Endothelial cell of umbilical vein (primary cell): ENCODE results near the gene BRWD1. TPM values are rescaled to one million over a fixed set of nuclear protein-coding genes. Genes with fewer than 3 reads are reported as not detected.

Experiments used
- BruUV-seq: library from RNA; stranded (reverse); fragments of 400-500 nt; replicated peaks from 2 replicates; lab custom pipeline; 2021; lab: Mats Ljungman, UMichigan
- CTCF ChIA-PET: fragments of 300-600, 350-600 bp; sonication (Branson Sonifier 250); formaldehyde crosslinking; loops from one replicate; lab custom pipeline; 2021; ENCODE audit warnings: antibody characterized with exemption, inconsistent platforms; lab: Charles Lee
- POLR2A ChIA-PET: fragments of 300-600, 350-600 bp; sonication (Branson Sonifier 250); formaldehyde crosslinking; loops from one replicate; lab custom pipeline; 2021; ENCODE audit warnings: antibody characterized with exemption, inconsistent platforms; lab: Charles Lee
- DNase-seq: peaks from one replicate; pipeline ENCODE4 v3.0.0-alpha.2; 2011; ENCODE audit warnings: low read depth, low spot score
- FAIRE-seq: peaks from 2 replicates; lab custom pipeline; 2011; peaks lifted over from hg19 to GRCh38; lab: Jason Lieb, UNC
- H2AFZ ChIP-seq: 2 replicates; pipeline ENCODE4 v1.6.0; 2012; ENCODE audit warnings: low read depth, low read length, control low read depth, inconsistent platforms
- H3K27ac ChIP-seq: 2 replicates; pipeline ENCODE4 v1.5.1; 2011; ENCODE audit warnings: low read depth, mild to moderate bottlenecking, control low read depth, low read length, moderate library complexity; ENCODE audit not compliant: insufficient read depth
- H3K27me3 ChIP-seq, 2 experiments: 2 replicates each; pipeline versions ENCODE4 v1.6.0 to v1.6.1; 2011; ENCODE audit warnings: low read length in 2 of 2, mixed read lengths in 1 of 2; ENCODE audit not compliant: control insufficient read depth in 2 of 2, insufficient read depth in 2 of 2
- H3K36me3 ChIP-seq, 2 experiments: 2 replicates in 1 of 2; 3 replicates in 1 of 2; pipeline ENCODE4 v1.5.1; 2011; ENCODE audit warnings: low read length in 2 of 2, mild to moderate bottlenecking in 1 of 2, moderate library complexity in 1 of 2; ENCODE audit not compliant: control insufficient read depth in 2 of 2, insufficient read depth in 2 of 2; ENCODE audit errors: extremely low read depth in 1 of 2
- H3K4me1 ChIP-seq: 3 replicates; pipeline ENCODE4 v1.5.1; 2011; ENCODE audit warnings: mild to moderate bottlenecking, low read length; ENCODE audit not compliant: control insufficient read depth, insufficient read depth; ENCODE audit errors: extremely low read depth
- H3K4me2 ChIP-seq: 2 replicates; pipeline ENCODE4 v1.6.1; 2011; ENCODE audit warnings: low read length, control low read depth, mixed read lengths; ENCODE audit not compliant: insufficient read depth
- H3K4me3 ChIP-seq, 3 experiments: fragments of 200-600 bp in 1 of 3; sonication (generic), shearing (Covaris generic) in 1 of 3; replicated peaks in 1 of 3; 2 replicates each; pipeline ENCODE4 v1.5.1; 2011 to 2016; ENCODE audit warnings: control low read depth in 3 of 3, low read length in 3 of 3, mild to moderate bottlenecking in 2 of 3, inconsistent platforms in 1 of 3, low read depth in 1 of 3, moderate library complexity in 1 of 3; ENCODE audit not compliant: insufficient read depth in 1 of 3
- H3K79me2 ChIP-seq: 2 replicates; pipeline ENCODE4 v1.6.0; 2012; ENCODE audit warnings: low read length, inconsistent platforms; ENCODE audit not compliant: control insufficient read depth, insufficient read depth
- H3K9ac ChIP-seq: replicated peaks from 2 replicates; pipeline ENCODE3; 2011; ENCODE audit warnings: low read length, control low read depth; ENCODE audit not compliant: insufficient read depth; ENCODE audit errors: extremely low read depth
- H3K9me1 ChIP-seq: replicated peaks from 3 replicates; pipeline ENCODE4 v1.6.0; 2011; ENCODE audit warnings: mild to moderate bottlenecking, low read length; ENCODE audit not compliant: control insufficient read depth, insufficient read depth; ENCODE audit errors: extremely low read depth
- H3K9me3 ChIP-seq: replicated peaks from 2 replicates; pipeline ENCODE4 v1.5.1; 2012; ENCODE audit warnings: low read length, inconsistent platforms; ENCODE audit not compliant: control insufficient read depth, insufficient read depth
- H4K20me1 ChIP-seq: replicated peaks from 2 replicates; pipeline ENCODE3; 2011; ENCODE audit warnings: mild to moderate bottlenecking, low read length; ENCODE audit not compliant: control insufficient read depth, insufficient read depth; ENCODE audit errors: extremely low read depth
- CTCF ChIP-seq, 2 donors: IDR thresholded peaks; 1 replicate in 1 of 2; 2 replicates in 1 of 2; pipeline ENCODE4 v1.5.1; 2011; ENCODE audit warnings: low read length in 2 of 2, mild to moderate bottlenecking in 2 of 2, moderate library complexity in 2 of 2, control low read depth in 1 of 2, inconsistent platforms in 1 of 2, low read depth in 1 of 2; ENCODE audit not compliant: insufficient read depth in 1 of 2; ENCODE audit errors: extremely low read depth in 1 of 2
- EZH2 ChIP-seq: IDR thresholded peaks from 2 replicates; pipeline ENCODE4 v1.6.1; 2012; ENCODE audit warnings: borderline replicate concordance, low read depth, mild to moderate bottlenecking, moderate library complexity, low read length, inconsistent platforms; ENCODE audit not compliant: severe bottlenecking
- FOS ChIP-seq: IDR thresholded peaks from 2 replicates; pipeline ENCODE4 v1.6.1; 2011; ENCODE audit warnings: mild to moderate bottlenecking, low read length, moderate library complexity, borderline replicate concordance; ENCODE audit not compliant: insufficient read depth
- GATA2 ChIP-seq: IDR thresholded peaks from 2 replicates; pipeline ENCODE4 v1.7.0; 2011; ENCODE audit warnings: low read depth, mild to moderate bottlenecking, moderate library complexity, mixed read lengths, low read length; ENCODE audit not compliant: insufficient read length, insufficient read depth
- JUN ChIP-seq: IDR thresholded peaks from 2 replicates; pipeline ENCODE4 v1.6.1; 2011; ENCODE audit warnings: borderline replicate concordance, low read depth; ENCODE audit not compliant: insufficient read length, insufficient read depth
- MAX ChIP-seq: IDR thresholded peaks from 2 replicates; pipeline ENCODE4 v1.6.1; 2011; ENCODE audit not compliant: insufficient read depth, insufficient read length
- MYC ChIP-seq: IDR thresholded peaks from one replicate; pipeline ENCODE4 v1.6.1; 2011; ENCODE audit warnings: mild to moderate bottlenecking, low read depth, low read length
- POLR2A ChIP-seq: IDR thresholded peaks from 2 replicates; pipeline ENCODE4 v1.6.1; 2012; ENCODE audit warnings: low read depth, mild to moderate bottlenecking, control low read depth, low read length
- POLR2AphosphoS5 ChIP-seq: IDR thresholded peaks from 2 replicates; pipeline ENCODE4 v1.6.1; 2012; ENCODE audit warnings: low read depth, mild to moderate bottlenecking, control low read depth, low read length, moderate library complexity; ENCODE audit not compliant: insufficient read depth
- dilution Hi-C: fragments of 300-500 bp; cut with MboI; formaldehyde crosslinking; loops from one replicate; pipeline ENCODE4 v1.15.0; 2019; ENCODE audit warnings: low sequenced_read_pairs; ENCODE audit not compliant: extremely low pct_ligation_motif_present
- intact Hi-C: fragments of 100-400 bp; cut with micrococcal nuclease; formaldehyde crosslinking; loops from one replicate; pipeline ENCODE4 v1.10.0; 2022
- polyA plus RNA-seq, 4 experiments: library from polyadenylated mRNA; depleted of rRNA in 3 of 4; stranded (reverse) in 3 of 4; unstranded in 1 of 4; fragments of >200 nt; gene quantifications; 2 replicates each; pipeline versions ENCODE4 v1.2.1 to v1.2.3, GENCODE V29; 2011 to 2012; ENCODE audit warnings: missing spikeins in 1 of 4
- total RNA-seq: library from RNA; stranded (reverse); gene quantifications from 2 replicates; pipeline ENCODE4 v1.2.3, GENCODE V29; 2021

Gene BRWD1
- total and polyA plus RNA-seq, 2 donors (not counting 3 experiments of a cell fraction or from before 2014, with no cell fraction given), result 6.1 to 33.2 TPM

- H2AFZ ChIP-seq, result no peak overlapping the region
- no peaks in the 10 kb centered on the region for H4K20me1 ChIP-seq
- no peaks in the 10 kb centered on the region for H3K9me3 ChIP-seq
- H3K4me3 ChIP-seq, result no peak overlapping the region
- dilution Hi-C loops (no loop called here), intact Hi-C loops (no loop called here)
- no peaks in the 10 kb centered on the region for H3K4me1 ChIP-seq
- no peak overlapping the region for H3K4me2 ChIP-seq
- BruUV-seq, result no TSS peak
- H3K36me3 ChIP-seq, result peaks cover 4 to 6% of the 10 kb centered on the region in 2 experiments
- POLR2A ChIA-PET, result no interaction called here
- H3K9ac ChIP-seq, result no peak overlapping the region
- no peaks in the 10 kb centered on the region for H3K79me2 ChIP-seq
- H3K27ac ChIP-seq, result no peak overlapping the region
- no peaks in the 10 kb centered on the region for H3K27me3 ChIP-seq
- FAIRE-seq (no peak), DNase-seq (no peak)
- CTCF ChIA-PET, result no interaction called here
- no peak for TF ChIP-seq EZH2
- TF ChIP-seq FOS, result no peak
- no peak for TF ChIP-seq MAX
- TF ChIP-seq POLR2A, result no peak
- TF ChIP-seq POLR2AphosphoS5, result no peak
- TF ChIP-seq JUN, result no peak
- no peaks in the 10 kb centered on the region for H3K9me1 ChIP-seq
These were observed 91.4 kb downstream of the BRWD1 start for GRCh38 chr21:39221997-39222486.

- BruUV-seq, result no TSS peak
- Histone ChIP-seq H3K4me3 (no peak overlapping the region), H3K79me2 (no peaks in the 10 kb centered on the region), H3K4me1 (no peaks in the 10 kb centered on the region), H3K9ac (no peak overlapping the region), H3K9me3 (no peaks in the 10 kb centered on the region), H3K4me2 (no peak overlapping the region), H3K9me1 (no peaks in the 10 kb centered on the region), H4K20me1 (no peaks in the 10 kb centered on the region), H3K27ac (no peak overlapping the region), H3K36me3 (peaks cover 3 to 4% of the 10 kb centered on the region in 2 experiments), H3K27me3 (no peaks in the 10 kb centered on the region), H2AFZ (no peak overlapping the region)
- TF ChIP-seq EZH2, result no peak
- TF ChIP-seq MAX, result no peak
- no peak for TF ChIP-seq POLR2AphosphoS5
- TF ChIP-seq GATA2, result no peak
- no peak for TF ChIP-seq CTCF (IDR thresholded peaks at IDR 0.05; ENCODE audit: extremely low read depth in 1 of 2, insufficient read depth in 1 of 2, low read depth in 1 of 2, low read length in 2 of 2)
- no peak for TF ChIP-seq MYC
- TF ChIP-seq POLR2A, result no peak
- TF ChIP-seq JUN, result no peak
- TF ChIP-seq FOS, result no peak
- dilution Hi-C loops (no loop called here), intact Hi-C loops (no loop called here)
- POLR2A ChIA-PET, result no interaction called here
- DNase-seq, result no peak
- FAIRE-seq, result no peak
- CTCF ChIA-PET, result no interaction called here
These were observed 92.0 kb downstream of the BRWD1 start for GRCh38 chr21:39221282-39221996.
